ENCODE data around the gene SLC2A14. TPM values are rescaled to one million over a fixed set of nuclear protein-coding genes. Genes with fewer than 3 reads are reported as not detected.
"Not testable (repeated sequence)": the region's sequence is repeated elsewhere in the genome, so short reads cannot be mapped to it uniquely, and the experiment has no call there.

SLC2A14 gene
- total and polyA plus RNA-seq, 7 donors = 0.04 to 1.4 TPM; not detected in 5

GRCh38 chr12:7834701-7835100, 38.0 kb downstream of the SLC2A14 start:
- WGBS, 2 donors = 50 to 74% methylated on average over 1 of the region's 1 CpG
- TF ChIP-seq EP300 (IDR thresholded peaks at IDR 0.05) (no peak), POLR2A (IDR thresholded peaks at IDR 0.05) (no peak), CTCF (IDR thresholded peaks at IDR 0.05) (no peak), POLR2AphosphoS5 (IDR thresholded peaks at IDR 0.05) (no peak)
- H3K4me3 ChIP-seq = no peak overlapping the region
- intact Hi-C loops (cut with DNase I) = no loop called here
- H3K36me3 ChIP-seq = no peaks in the 10 kb centered on the region
- no peak for DNase-seq
- H3K27me3 ChIP-seq = no peaks in the 10 kb centered on the region
- no peak overlapping the region for H3K27ac ChIP-seq
- H3K4me1 ChIP-seq = no peaks in the 10 kb centered on the region
- H3K9me3 ChIP-seq = no peaks in the 10 kb centered on the region

DNA sequence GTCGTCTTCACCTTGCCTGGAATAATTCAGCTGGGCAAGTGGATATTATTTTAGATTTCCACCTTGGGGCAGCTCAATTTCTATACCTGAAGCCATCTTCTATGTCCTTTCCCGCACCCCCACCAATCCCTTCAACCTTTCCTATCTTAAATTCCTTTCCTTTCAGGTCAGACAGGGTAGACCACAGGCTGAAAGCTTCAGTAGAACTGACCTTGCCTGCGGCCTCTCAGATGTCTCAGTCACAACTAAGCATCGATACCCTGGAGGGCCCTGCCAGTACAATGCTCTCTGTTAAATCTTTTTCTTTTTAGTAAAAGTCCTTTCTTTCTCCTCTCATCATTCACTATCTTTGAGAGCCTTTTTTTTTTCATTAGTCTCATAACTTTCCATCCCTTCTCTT, 38.9 kb downstream of the SLC2A14 start:
- Histone ChIP-seq H3K27me3 (no peaks in the 10 kb centered on the region), H3K36me3 (no peaks in the 10 kb centered on the region), H3K27ac (no peak overlapping the region), H3K4me1 (no peaks in the 10 kb centered on the region), H3K4me3 (no peak overlapping the region), H3K9me3 (no peaks in the 10 kb centered on the region)
- intact Hi-C loops (cut with DNase I) = no loop called here
- no peak for DNase-seq
- WGBS, 2 donors = 81 to 88% methylated on average over 4 of the region's 4 CpGs
- TF ChIP-seq CTCF (IDR thresholded peaks at IDR 0.05) = no peak
- TF ChIP-seq POLR2A (IDR thresholded peaks at IDR 0.05) = no peak
- TF ChIP-seq POLR2AphosphoS5 (IDR thresholded peaks at IDR 0.05) = no peak
- TF ChIP-seq EP300 (IDR thresholded peaks at IDR 0.05) = no peak

GRCh38 chr12:7833201-7833600, 39.5 kb downstream of the SLC2A14 start:
- H3K4me3 ChIP-seq; DNase-seq; intact Hi-C loops (cut with DNase I): not testable (repeated sequence)

DNA sequence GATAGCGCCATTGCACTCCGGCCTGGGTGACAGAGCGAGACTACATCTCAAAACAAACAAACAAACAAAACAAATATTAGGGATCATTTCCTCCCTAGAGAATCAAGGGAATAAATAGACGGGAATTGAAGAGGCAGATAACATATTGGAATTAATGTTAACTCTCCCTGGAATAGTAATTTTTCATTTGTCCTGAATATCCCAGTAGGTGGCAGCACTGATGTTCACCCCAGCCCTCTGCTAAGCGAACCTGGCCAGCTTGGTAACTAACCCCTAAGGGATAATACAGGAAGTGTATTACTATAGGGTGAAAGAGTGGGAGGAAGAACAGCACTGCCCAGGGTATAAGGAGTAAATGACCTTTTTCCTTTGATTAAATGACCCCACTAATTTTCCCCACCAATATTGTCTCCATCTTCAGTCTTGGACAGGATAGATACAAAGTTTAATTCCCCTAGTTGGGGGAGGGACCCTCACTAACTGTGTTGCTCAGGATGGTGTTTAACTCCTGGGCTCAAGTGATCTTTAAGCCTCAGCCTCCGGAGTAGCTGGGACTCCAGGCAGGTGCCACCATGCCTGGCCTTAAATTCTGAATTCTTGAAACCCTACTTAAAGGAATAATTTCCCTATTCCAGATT, 40.5 kb downstream of the SLC2A14 start:
- no peaks in the 10 kb centered on the region for H3K27me3 ChIP-seq
- WGBS, 2 donors = 50 to 61% methylated on average over 6 of the region's 6 CpGs
- no peak overlapping the region for H3K27ac ChIP-seq
- DNase-seq = no peak
- no peak overlapping the region for H3K4me3 ChIP-seq
- H3K36me3 ChIP-seq = no peaks in the 10 kb centered on the region
- intact Hi-C loops (cut with DNase I) = no loop called here
- TF ChIP-seq POLR2A (IDR thresholded peaks at IDR 0.05) = no peak
- TF ChIP-seq EP300 (IDR thresholded peaks at IDR 0.05) = no peak
- no peak for TF ChIP-seq POLR2AphosphoS5 (IDR thresholded peaks at IDR 0.05)
- no peak for TF ChIP-seq CTCF (IDR thresholded peaks at IDR 0.05)
- no peaks in the 10 kb centered on the region for H3K4me1 ChIP-seq
- no peaks in the 10 kb centered on the region for H3K9me3 ChIP-seq

More at GRCh38 chr12:7833201-7833600, 39.5 kb downstream of the SLC2A14 start:
- not testable (repeated sequence) for H3K27ac ChIP-seq, H3K36me3 ChIP-seq, H3K9me3 ChIP-seq, H3K27me3 ChIP-seq, H3K4me1 ChIP-seq
- WGBS, 2 donors = 69 to 76% methylated on average over 6 of the region's 6 CpGs

GRCh38 chr12:7829737-7830136, 43.0 kb downstream of the SLC2A14 start:
- 92% methylated on average over 4 of the region's 4 CpGs for whole genome bisulfite sequencing, 2 donors
- H3K4me1 ChIP-seq; H3K27me3 ChIP-seq; H3K27ac ChIP-seq; H3K4me3 ChIP-seq; DNase-seq; H3K9me3 ChIP-seq; intact Hi-C loops (cut with DNase I); H3K36me3 ChIP-seq: not testable (repeated sequence)

DNA sequence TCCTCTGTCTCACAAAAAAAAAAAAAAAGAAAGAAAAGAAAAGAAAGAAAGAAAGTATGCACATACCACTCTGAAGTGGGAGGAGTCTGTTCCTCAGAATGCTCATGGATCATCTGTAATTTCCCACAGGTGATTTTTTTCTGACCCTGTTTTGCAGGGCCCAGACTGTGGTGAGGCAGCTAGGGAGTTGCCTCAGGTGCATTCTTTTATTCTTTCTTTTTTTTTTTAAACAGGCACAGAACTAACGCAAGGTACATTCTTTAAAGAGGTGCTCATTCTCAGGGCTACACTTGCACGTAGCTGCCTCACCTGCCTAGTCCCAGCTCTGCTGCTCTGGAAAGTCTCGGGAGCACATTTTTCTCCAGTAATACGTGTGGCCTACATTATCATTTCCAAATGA, 47.0 kb downstream of the SLC2A14 start:
- H3K4me1 ChIP-seq; H3K4me3 ChIP-seq; intact Hi-C loops (cut with DNase I); H3K9me3 ChIP-seq; DNase-seq; H3K36me3 ChIP-seq; H3K27ac ChIP-seq; H3K27me3 ChIP-seq: not testable (repeated sequence)
- WGBS, 2 donors = 63 to 75% methylated on average over 4 of the region's 4 CpGs
